IgD-negative memory B cell (primary cell): Measurements from ENCODE around the gene HACL1. TPM values are rescaled to one million over a fixed set of nuclear protein-coding genes. Genes with fewer than 3 reads are reported as not detected.

Source experiments
- H3K27ac Mint-ChIP-seq, 3 donors: one replicate each; pipeline ENCODE4 v1.8.0; 2020 to 2022; ENCODE audit warnings: mild to moderate bottlenecking in 3 of 3, mixed read lengths in 3 of 3, moderate library complexity in 1 of 3
- H3K27me3 Mint-ChIP-seq: one replicate; pipeline ENCODE4 v1.8.0; 2021; ENCODE audit warnings: mixed read lengths
- H3K36me3 Mint-ChIP-seq: one replicate; pipeline ENCODE4 v1.8.0; 2020; ENCODE audit warnings: mild to moderate bottlenecking, mixed read lengths
- H3K4me1 Mint-ChIP-seq, 3 donors: one replicate each; pipeline ENCODE4 v1.8.0; 2020 to 2022; ENCODE audit warnings: mixed read lengths in 3 of 3, mild to moderate bottlenecking in 1 of 3
- H3K4me3 Mint-ChIP-seq, 4 donors: one replicate each; pipeline ENCODE4 v1.8.0; 2020 to 2022; ENCODE audit warnings: mild to moderate bottlenecking in 4 of 4, mixed read lengths in 4 of 4, moderate library complexity in 3 of 4
- H3K9me3 Mint-ChIP-seq, 3 donors: one replicate each; pipeline ENCODE4 v1.8.0; 2020 to 2021; ENCODE audit warnings: mixed read lengths in 3 of 3, mild to moderate bottlenecking in 1 of 3
- polyA plus RNA-seq: library from polyadenylated mRNA; unstranded; fragments of 300-500 nt; fragmentation: Illumina TruSeq; gene quantifications from one replicate; pipeline ENCODE4 v1.2.3, GENCODE V29; 2021

Gene HACL1
- 32.0 TPM for polyA plus RNA-seq

DNA sequence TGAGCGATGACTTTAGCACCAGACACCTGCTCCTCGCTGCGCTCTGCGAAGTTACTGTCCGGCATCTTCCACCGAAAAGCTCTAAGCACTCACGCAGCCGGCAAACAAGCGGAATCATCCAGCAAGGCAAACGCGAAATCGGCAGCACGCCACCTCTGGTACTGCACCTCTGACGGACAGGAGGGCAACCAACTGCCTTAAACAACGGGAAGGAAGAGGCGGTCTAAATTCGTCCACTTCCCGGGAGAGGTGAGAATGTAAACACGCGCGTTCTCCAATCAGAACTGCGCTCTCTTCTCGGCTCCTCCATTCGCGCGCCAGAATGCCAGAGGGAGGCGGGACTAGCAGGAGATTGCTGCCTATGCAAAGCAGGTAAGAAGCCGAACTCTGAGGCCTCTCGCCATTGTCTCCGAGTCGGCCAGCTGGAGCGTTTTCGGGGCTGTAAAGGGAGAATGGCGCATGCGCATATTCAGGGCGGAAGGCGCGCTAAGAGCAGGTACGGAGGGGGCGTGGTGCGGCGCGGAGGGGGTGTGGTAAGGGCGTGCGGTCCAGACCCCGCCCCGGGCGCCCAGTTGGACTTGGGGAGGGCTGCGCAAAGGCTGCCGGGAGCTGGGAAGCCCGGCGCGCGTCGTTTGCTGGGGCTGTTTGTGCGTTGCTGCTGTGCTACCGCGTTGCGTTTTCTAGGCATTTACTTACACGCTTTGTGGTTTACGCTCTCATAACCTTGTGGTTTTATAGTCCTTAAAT, at the start of gene HACL1, which contains the start of gene BTD:
Gene HACL1 (minus strand): TSS at position 171 of the 747 bp plus-strand sequence. CDS start 106 bp downstream, at position 65.
Gene BTD (plus strand): TSS at position 347 of the 747 bp plus-strand sequence. CDS start 33,695 bp downstream, outside the sequence.
- peak within 1 kb of the TSS; percentile 93 to 100 (median 97) for H3K4me3 Mint-ChIP-seq
- peaks cover 0 to 2% (median 0%) of the 10 kb centered on the region in 3 donors for H3K9me3 Mint-ChIP-seq
- H3K36me3 Mint-ChIP-seq: peaks cover 9% of the 10 kb centered on the region
- H3K27me3 Mint-ChIP-seq: no peaks in the 10 kb centered on the region
- peaks cover 20 to 35% (median 31%) of the 10 kb centered on the region in 3 donors for H3K4me1 Mint-ChIP-seq
- H3K27ac Mint-ChIP-seq: peak within 1 kb of the TSS; percentile 95 to 99 (median 97)

DNA sequence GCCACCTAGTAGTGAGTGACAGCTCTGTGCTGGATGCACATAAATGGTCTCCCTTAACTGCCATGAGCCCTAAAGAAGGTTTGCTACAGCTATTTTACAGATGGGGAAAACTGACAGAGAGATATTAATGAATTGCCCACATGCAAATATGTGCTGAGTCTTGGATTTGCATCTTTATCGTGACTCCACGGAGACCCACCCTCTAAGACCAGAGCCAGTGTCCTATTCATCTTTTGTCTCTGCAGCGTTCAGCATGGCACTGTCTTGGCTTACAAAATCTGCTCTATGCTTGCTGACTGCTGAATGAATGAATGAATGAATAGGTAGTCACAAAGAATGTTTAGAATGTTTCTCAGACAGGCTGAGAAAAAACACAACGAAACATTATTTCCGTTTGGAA, 48.5 kb upstream of the HACL1 start:
- H3K27me3 Mint-ChIP-seq: no peaks in the 10 kb centered on the region
- peak overlapping the region in 1 of 4 donors; percentile 81 for H3K4me3 Mint-ChIP-seq
- H3K36me3 Mint-ChIP-seq: peaks cover 4% of the 10 kb centered on the region
- H3K9me3 Mint-ChIP-seq: peaks cover 0 to 1% (median 0%) of the 10 kb centered on the region in 3 donors
- H3K4me1 Mint-ChIP-seq: peaks cover 28 to 34% (median 29%) of the 10 kb centered on the region in 3 donors
- no peak overlapping the region for H3K27ac Mint-ChIP-seq

- Mint-ChIP-seq H3K36me3 (peaks cover 4% of the 10 kb centered on the region), H3K9me3 (no peaks in the 10 kb centered on the region), H3K4me3 (peak overlapping the region in 1 of 4 donors; percentile 81), H3K27ac (peak overlapping the region in 1 of 3 donors; percentile 32), H3K27me3 (no peaks in the 10 kb centered on the region), H3K4me1 (peaks cover 28 to 34% (median 29%) of the 10 kb centered on the region in 3 donors)
These were observed 48.0 kb upstream of the HACL1 start for GRCh38 chr3:15649341-15649740.

DNA sequence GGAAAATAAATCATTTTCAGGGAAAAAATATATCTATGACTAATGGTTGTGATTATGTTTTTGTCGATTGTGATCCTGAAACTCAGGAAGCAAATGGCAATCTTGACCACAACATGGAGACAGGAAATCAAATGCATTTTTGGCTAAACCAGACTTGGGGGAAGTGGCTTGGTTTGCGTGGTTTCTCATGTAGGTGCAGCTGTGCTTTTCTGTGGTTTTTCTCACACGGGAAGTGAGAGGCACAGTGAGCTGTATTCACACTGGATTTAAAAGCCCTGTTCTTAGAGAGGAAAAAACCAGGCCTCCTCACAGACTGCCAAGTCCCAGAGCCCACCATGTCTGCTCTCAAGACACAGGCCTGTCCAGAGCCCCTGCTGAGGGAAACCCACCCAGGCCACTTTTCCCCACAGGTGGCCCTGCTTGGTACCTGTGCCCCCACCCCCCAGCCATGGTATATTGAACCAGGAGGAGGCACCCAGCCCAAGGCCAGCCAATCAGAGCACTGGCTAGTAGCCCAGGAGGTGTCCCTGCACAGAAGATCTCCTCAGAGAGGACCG, 46.3 kb upstream of the HACL1 start:
- Mint-ChIP-seq H3K36me3 (peaks cover 6% of the 10 kb centered on the region), H3K4me3 (peak overlapping the region in 3 of 4 donors; percentile 49 to 83 (median 81)), H3K4me1 (peaks cover 28 to 34% (median 29%) of the 10 kb centered on the region in 3 donors), H3K27me3 (no peaks in the 10 kb centered on the region), H3K27ac (peak overlapping the region in 2 of 3 donors; percentile 5 to 62), H3K9me3 (no peaks in the 10 kb centered on the region)

- Mint-ChIP-seq H3K4me3 (peak overlapping the region in 2 of 4 donors; percentile 81 to 83), H3K36me3 (peaks cover 6% of the 10 kb centered on the region), H3K9me3 (no peaks in the 10 kb centered on the region), H3K27ac (peak overlapping the region in 2 of 3 donors; percentile 5 to 62), H3K4me1 (peaks cover 28 to 34% (median 29%) of the 10 kb centered on the region in 3 donors), H3K27me3 (no peaks in the 10 kb centered on the region)
These were observed 45.6 kb upstream of the HACL1 start for GRCh38 chr3:15646851-15647511.

DNA sequence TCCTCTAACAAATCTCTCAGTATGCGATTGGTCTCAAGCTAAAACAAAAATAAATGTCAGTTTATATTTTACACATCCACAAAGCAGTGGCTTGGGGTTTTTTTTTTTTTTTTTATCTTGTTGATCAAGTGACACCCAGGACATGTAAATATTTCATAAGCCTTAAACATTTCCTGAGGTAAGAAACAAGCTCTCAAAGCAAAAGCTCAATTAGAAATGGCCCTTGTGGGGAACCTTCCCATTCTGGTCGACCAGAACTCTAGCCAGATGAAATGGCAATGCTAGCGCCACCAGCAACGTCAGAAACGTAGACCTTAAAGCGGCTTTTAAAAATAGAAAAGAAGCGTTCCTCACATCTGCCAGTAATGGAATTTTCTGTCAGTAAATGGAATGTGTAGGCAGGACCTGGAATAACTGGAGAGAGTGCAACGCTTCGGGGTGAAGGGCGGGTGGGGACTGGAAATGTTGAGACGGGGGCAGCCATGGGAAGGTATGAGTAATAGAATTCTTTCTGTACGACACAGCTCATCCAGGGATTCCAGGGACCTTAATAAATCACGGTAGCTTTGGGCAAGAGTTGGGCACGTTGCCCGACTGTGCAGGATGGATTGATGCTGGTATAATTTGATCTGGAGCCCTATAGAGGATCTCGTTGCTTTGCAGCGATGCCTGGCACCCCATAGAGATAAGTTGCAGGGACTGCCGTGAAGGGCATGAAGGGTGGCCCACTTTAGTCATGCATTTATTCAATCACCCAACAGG, 44.6 kb upstream of the HACL1 start:
- peak overlapping the region in 1 of 3 donors; percentile 35 for H3K27ac Mint-ChIP-seq
- H3K4me3 Mint-ChIP-seq: peak overlapping the region in 1 of 4 donors; percentile 53
- H3K36me3 Mint-ChIP-seq: peaks cover 6% of the 10 kb centered on the region
- peaks cover 28 to 34% (median 29%) of the 10 kb centered on the region in 3 donors for H3K4me1 Mint-ChIP-seq
- H3K27me3 Mint-ChIP-seq: no peaks in the 10 kb centered on the region
- H3K9me3 Mint-ChIP-seq: no peaks in the 10 kb centered on the region

GRCh38 chr3:15645246-15645645, 43.9 kb upstream of the HACL1 start:
- no peaks in the 10 kb centered on the region for H3K9me3 Mint-ChIP-seq
- H3K4me3 Mint-ChIP-seq: no peak overlapping the region
- H3K4me1 Mint-ChIP-seq: peaks cover 25 to 30% (median 26%) of the 10 kb centered on the region in 3 donors
- H3K27ac Mint-ChIP-seq: peak overlapping the region in 1 of 3 donors; percentile 35
- no peaks in the 10 kb centered on the region for H3K27me3 Mint-ChIP-seq
- H3K36me3 Mint-ChIP-seq: peaks cover 6% of the 10 kb centered on the region

DNA sequence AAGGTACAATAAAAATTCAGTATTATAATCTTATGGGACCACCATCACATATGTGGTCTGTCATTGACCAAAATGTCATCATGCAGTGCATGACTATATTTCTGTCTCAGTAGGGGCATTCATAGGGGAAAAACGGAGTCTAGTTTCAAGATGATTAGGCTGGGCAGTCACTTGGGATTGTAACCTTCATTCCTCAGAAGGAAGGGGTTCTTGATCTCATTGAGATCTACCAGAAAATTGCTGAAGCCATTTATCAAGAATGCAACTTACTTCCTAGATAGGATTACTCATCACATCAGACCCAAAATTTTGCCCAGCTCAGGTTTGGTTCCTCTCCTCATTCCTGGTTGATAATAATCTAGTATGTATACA, 37.5 kb upstream of the HACL1 start:
- Mint-ChIP-seq H3K4me3 (no peak overlapping the region), H3K27ac (no peak overlapping the region), H3K36me3 (no peaks in the 10 kb centered on the region), H3K27me3 (no peaks in the 10 kb centered on the region), H3K4me1 (peaks cover 14 to 29% (median 17%) of the 10 kb centered on the region in 3 donors), H3K9me3 (no peaks in the 10 kb centered on the region)

- no peaks in the 10 kb centered on the region for H3K27me3 Mint-ChIP-seq
- H3K4me3 Mint-ChIP-seq: no peak overlapping the region
- H3K4me1 Mint-ChIP-seq: peaks cover 14 to 29% (median 17%) of the 10 kb centered on the region in 3 donors
- H3K27ac Mint-ChIP-seq: no peak overlapping the region
- H3K9me3 Mint-ChIP-seq: no peaks in the 10 kb centered on the region
- H3K36me3 Mint-ChIP-seq: no peaks in the 10 kb centered on the region
These were observed 37.0 kb upstream of the HACL1 start for GRCh38 chr3:15638193-15638890.

DNA sequence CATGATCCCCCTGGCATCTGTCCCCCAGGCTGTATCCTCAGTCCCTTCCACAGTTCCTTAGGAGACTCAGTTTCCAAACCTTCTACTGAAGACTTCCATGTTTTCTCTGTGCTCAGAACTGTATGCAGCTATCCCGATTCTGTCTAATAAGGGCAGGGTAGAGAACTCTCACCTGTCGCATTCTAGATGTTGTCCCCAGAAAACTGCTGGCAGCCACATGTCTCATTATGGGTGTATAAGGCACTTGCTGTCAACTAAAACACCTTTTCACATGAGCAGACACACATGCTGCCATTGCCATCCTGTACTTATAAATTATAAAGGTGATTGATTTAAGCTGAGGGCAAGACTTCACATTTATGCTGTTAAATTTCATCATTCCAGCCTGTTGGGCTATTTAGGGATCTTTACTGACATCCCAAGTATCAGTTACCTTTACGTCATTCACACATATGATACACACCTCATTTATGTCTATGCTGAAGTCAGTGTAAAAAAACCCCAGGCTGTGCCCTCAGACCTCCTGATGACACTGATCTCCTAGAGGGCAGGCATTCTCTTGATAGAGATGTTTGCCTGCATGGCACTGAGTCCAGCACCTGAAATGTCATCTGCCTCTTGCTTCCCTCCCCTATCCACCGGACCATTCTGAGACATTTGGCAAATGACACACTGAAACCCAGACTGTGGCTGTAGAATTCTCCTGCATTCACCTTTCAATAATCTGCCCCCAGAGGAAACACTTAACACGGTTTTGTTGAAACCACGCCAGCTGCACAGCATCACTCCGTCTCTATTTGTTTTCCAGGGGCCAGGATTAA, 36.0 kb upstream of the HACL1 start:
- Mint-ChIP-seq H3K27ac (peak overlapping the region in 1 of 3 donors; percentile 13), H3K4me3 (peak overlapping the region in 2 of 4 donors; percentile 0 to 26), H3K27me3 (no peaks in the 10 kb centered on the region), H3K9me3 (no peaks in the 10 kb centered on the region), H3K4me1 (peaks cover 14 to 29% (median 17%) of the 10 kb centered on the region in 3 donors), H3K36me3 (no peaks in the 10 kb centered on the region)

DNA sequence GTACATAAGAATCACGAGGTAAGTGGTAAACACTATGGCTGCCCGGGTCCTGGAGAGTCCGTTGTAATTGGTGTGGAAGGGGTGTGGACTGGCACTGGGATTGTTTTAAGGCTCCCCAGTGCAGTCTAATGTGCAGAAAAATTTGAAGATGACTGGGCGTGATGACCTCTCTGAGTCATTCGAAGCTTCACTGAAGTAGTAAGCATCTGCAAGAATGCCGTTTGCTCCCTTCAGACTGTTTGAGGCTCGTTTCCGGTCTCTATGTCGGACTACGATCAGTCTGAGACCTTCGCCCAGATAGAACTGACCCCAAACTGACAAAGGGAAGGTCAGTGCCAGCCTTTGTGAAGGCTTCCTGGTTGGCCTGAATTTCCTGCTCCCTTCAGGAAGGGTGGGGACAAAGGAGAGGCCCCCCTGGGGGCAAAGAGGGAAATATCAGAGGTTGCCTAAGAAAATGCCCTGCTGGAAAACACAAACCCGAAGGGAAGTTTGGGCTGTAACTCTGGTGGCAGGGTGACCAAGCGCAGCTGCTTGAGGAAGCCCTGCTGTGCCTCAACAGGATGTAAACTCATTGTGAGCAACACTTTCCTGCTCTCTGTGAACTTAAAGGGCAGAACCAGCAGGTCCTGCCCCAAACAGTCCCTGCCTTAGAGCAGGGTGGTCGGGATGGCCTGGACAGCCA, 34.8 kb upstream of the HACL1 start:
- peak overlapping the region in 1 of 3 donors; percentile 13 for H3K27ac Mint-ChIP-seq
- peaks cover 18 to 29% (median 21%) of the 10 kb centered on the region in 3 donors for H3K4me1 Mint-ChIP-seq
- no peaks in the 10 kb centered on the region for H3K27me3 Mint-ChIP-seq
- no peaks in the 10 kb centered on the region for H3K36me3 Mint-ChIP-seq
- H3K4me3 Mint-ChIP-seq: peak overlapping the region in 3 of 4 donors; percentile 23 to 73 (median 50)
- H3K9me3 Mint-ChIP-seq: no peaks in the 10 kb centered on the region

DNA sequence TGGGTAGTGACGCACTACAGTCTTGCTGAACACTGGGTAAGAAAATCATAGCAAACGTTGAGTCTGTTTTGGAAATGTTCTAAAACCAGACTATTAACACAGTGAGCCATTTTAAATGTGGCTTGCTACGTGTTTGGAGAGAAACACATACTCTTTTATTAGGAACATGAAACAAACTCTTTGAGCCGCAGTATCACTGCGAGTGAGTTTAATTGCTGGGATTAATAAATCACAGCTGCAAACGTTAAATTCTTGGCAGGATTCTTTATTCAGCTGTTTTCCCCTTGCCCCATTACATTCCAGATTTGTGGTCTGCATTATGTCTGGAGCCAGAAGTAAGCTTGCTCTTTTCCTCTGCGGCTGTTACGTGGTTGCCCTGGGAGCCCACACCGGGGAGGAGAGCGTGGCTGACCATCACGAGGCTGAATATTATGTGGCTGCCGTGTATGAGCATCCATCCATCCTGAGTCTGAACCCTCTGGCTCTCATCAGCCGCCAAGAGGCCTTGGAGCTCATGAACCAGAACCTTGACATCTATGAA, 33.8 kb upstream of the HACL1 start:
- H3K27me3 Mint-ChIP-seq: no peaks in the 10 kb centered on the region
- H3K27ac Mint-ChIP-seq: peak overlapping the region in 1 of 3 donors; percentile 82
- no peaks in the 10 kb centered on the region for H3K9me3 Mint-ChIP-seq
- no peak overlapping the region for H3K4me3 Mint-ChIP-seq
- H3K36me3 Mint-ChIP-seq: no peaks in the 10 kb centered on the region
- H3K4me1 Mint-ChIP-seq: peaks cover 23 to 32% (median 26%) of the 10 kb centered on the region in 3 donors
